Mammary epithelial cell (primary cell): ENCODE measurements around the gene SDK1.

Experiments
- CTCF ChIP-seq, 2 donors: IDR thresholded peaks in 1 of 2; conservative IDR thresholded peaks in 1 of 2; 2 replicates each; pipeline ENCODE4 v1.5.1; 2011 to 2012; ENCODE audit warnings: inconsistent platforms in 2 of 2, low read length in 2 of 2, mild to moderate bottlenecking in 2 of 2, control low read depth in 1 of 2, low read depth in 1 of 2; ENCODE audit not compliant: insufficient read depth in 1 of 2; ENCODE audit errors: extremely low read depth in 1 of 2
- EZH2 ChIP-seq: IDR thresholded peaks from 2 replicates; pipeline ENCODE4 v1.6.1; 2012; ENCODE audit warnings: low read length, inconsistent platforms, borderline replicate concordance

GRCh38 chr7:4302203-4302905 lies 1001.3 kb downstream of the SDK1 start:
- TF ChIP-seq CTCF (conservative IDR thresholded peaks at IDR 0.05 in 1 of 2, IDR thresholded peaks at IDR 0.05 in 1 of 2; ENCODE audit: extremely low read depth in 1 of 2, insufficient read depth in 1 of 2, low read depth in 1 of 2, low read length in 2 of 2) (no peak), EZH2 (no peak)
